Measurements from ENCODE around the gene SMCO2.
A peak's percentile ranks its signal among the peaks of the same experiment; 100 is the strongest.

The SMCO2 gene

DNA sequence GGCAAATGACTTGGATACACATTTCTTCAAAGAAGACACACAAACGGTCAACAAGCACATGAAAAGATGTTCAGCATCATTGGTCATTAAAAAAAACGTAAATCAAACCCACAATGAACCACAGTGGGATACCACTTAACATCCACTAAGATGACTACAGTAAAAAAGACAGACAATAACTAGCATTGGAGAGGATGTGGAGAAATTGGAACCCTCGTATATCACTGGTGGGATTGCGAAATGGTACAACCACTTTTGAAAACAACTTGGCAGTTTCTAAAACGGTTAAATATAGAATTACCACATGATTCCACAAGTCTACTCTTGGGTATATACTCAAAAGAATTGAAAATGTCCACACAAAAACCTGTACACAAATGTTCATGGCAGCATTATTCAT lies 52.2 kb downstream of the SMCO2 start:
- DNase-seq (ENCODE audit: low spot score) (no peak), FAIRE-seq (no peak)

DNA sequence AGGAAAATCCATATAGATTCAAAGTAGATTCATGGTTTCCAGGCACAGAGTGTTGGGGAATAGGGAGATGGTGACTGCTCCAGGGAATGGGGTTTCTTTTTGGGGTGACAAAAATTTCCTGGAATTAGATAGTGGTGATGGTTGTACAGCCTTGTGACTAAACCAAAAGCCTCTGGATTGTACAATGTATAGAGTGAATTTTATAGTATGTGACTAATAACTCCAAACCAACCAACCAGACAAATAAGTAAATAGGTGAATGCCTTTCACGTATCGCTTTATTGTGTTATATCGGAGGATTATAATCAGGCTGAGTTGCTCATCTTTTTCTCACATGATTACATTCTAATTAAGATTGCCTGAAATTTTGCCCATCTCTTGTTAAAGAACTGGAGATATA lies 52.8 kb downstream of the SMCO2 start:
- DNase-seq (ENCODE audit: low spot score) (no peak), FAIRE-seq (no peak)

DNA sequence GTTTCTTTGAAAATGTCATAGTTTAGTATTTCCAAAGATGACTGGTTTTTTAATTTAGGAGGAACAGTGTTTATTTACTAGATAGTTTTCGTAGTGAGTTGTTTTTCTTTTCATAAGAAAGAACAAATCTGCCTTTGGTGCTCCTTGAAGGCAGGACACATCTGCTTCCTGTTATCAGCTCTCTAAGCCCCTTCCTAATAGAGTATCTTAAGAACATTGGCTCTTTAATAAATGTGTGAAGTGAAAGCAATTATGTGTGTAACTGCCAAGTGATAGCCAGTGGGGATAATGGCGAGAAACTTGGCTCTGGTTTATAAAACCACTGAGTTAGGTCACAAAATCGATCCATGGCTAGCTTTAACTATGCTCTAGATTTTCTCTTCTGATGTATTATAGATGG lies 54.0 kb downstream of the SMCO2 start:
- no peak for FAIRE-seq
- DNase-seq (ENCODE audit: low spot score), result no peak

DNA sequence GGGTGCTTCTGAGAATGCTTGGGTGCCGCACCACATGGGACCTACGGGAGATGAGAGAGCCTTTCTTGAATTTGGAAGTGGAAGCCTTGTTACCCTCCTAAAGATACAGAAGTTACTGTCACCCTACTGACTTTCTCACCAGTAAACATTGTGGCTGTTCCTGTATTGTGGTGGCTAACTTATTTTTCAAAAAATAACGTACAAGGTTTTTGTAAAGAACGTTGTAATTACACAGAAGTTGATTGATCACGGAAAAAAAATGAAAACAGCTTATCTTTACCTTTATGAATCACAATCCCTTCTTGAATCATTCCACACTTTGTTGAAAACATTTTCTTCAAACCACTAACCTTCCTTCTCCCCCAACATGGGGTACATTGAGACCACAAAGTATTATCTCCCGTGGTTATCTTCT lies 55.5 kb downstream of the SMCO2 start:
- FAIRE-seq, result no peak

DNA sequence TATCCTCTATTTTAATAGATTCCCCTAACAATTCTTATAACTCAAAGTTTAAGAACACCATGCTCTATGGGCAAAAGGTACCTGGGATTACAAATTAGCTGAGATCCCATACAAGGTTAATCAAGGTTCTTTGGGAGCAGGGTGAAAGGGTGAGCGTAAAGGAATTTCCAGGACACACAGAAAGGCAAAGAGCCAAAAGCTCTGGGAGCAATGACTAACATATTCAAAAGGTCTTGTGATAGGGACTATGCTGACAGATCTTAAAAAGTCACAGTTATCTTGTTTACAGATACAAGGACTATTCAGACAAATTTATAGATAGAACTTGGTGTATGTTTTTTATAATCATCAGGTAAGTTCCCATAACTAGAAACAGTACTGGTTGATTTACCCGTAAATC lies 58.0 kb downstream of the SMCO2 start:
- FAIRE-seq (peak; percentile 83), DNase-seq (ENCODE audit: low spot score) (peak; percentile 36)

More for the DNA sequence above, 55.5 kb downstream of the SMCO2 start:
- DNase-seq (ENCODE audit: low spot score), result no peak

DNA sequence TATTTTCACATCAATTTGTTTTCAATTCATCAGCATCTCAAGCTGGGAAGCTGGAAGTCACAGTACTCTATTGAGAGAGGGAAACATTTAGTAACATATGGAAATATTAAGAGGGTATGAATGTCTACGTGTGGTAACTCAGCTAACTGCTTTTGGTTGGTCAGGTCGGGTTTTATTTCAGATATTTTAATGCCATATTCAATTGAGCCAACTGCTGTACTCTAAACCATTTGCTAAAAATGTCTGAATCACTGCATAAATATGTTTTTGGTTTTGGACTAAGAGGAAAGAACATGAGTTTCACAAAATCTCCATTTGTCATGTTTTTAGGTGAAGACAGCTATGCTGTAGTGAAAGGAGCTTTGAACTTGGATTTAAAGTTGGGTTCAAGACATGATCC lies 58.6 kb downstream of the SMCO2 start:
- DNase-seq (ENCODE audit: low spot score) (no peak), FAIRE-seq (no peak)

DNA sequence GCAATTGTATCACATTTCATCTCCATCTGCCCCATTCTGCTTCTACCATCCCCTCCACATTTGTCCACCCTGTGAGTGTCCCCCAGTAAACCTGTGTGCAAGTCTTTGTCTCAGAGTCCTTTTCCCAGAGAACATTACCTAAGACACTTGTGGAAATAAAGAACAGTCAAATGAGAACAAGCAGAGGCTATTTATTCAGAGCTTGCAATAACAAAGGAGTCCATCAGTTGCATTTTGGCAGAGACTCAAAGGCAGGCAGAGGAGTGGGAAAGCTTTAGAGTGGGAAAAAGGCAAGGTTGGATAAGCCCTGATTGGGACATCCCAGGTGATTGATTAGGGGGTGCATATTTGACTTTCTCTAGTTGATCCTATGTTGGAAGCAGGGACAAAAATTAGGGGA lies 59.2 kb downstream of the SMCO2 start:
- DNase-seq (ENCODE audit: low spot score) (no peak), FAIRE-seq (no peak)

DNA sequence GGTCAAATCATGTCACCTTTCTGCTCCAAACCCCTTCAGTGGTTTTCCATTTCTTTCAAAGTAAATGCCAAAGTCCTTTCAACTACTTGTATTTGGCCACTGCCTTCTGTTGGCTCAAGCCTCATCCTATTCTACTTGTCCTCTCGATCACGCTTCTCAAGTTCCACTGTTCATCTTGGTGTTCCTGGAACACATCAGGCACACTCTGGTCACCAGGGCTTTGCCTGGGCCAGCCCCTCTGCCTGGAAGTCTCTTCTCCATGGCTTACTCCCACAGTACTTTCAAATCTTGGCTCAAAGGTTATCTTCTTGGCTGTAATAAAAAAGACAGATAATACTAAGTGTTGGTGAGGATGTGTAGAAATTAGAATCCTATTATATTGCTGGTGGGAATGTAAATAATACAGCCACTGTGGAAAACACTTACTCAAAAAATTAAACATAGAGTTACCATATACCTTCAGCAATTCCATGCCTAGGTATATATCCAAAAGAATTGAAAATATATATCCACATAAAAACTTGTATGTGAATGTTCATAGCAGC lies 60.2 kb downstream of the SMCO2 start:
- DNase-seq (ENCODE audit: low spot score) (no peak), FAIRE-seq (no peak)

DNA sequence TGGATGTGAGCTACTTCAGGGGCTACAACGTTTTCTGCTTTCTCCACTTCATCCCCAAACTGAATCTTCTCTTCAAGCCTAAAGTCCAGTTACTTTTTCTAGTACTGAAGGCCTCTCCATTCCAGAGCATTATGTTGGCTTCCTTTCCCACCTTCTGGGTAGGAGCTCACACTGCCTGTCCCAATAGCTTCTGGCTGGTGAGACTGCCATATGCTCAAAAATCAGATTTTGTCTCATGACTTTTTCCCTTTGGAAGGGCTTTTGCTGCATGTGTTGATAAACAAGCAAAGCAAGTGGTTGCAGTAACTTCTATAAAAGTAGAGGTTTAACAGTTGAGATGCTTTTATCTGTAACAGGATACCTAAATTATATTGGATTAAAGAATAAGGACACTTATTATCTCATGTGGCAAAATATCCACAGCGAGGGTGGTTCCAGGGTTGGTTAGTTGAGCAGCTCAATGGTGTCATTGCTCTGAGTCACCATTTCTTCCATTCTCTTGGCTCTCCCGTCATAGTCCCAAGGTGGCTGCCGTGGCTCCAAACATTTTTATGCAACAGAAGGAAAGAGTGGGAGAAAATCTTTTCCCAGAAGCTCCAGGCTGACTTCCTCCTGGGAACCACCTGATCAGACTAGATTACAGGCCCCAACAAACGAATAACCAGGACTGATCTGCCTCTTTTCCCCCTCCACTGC lies 62.3 kb downstream of the SMCO2 start:
- no peak for DNase-seq (ENCODE audit: low spot score)
- no peak for FAIRE-seq

DNA sequence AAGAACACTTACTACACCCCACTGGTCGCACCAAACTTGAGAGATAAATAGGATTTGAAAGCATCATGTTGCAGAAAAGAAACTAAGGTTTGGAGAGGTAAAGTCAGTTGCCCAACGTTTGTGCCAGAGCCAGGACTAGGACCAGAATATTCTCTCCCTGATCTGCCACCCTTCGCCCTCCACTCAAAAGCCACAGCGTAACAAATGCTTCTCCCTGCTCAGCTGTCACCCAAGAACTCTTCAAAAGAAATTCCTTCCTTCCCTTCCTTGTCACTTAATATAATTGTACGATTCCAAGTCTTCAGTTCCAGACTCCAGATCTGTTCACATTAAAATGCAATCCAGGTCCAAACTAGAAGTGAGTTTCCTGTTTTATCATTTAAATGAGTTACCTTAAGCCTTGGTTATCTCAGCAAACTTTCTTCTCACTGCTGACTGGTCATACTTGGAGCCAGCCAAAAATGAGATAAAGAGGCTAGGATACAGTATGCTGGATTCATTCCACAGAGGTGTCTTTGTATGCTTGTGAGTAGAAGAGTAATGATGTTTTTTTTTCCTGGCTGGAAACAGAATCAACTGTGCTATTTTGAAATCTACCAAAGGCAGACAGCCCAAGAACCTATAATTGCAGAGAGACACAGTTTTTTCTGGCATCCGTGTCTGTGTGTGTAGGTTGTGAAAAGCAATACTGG lies 64.6 kb downstream of the SMCO2 start:
- FAIRE-seq, result no peak
- no peak for DNase-seq (ENCODE audit: low spot score)

DNA sequence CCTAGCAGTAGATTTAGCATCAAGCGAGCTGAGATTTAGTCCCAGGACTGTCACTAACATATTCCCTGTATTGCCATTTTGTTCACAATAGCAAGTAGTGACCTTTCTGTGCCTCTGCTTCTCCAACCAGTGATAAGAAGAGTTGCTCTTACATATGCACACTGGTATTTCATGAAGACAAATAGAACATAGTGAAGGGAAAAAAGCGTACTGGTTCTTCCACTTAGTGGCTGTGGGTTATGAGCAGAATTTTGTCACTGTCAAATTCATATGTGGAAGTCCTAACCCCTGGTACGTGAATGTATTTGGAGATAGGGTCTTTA lies 65.1 kb downstream of the SMCO2 start:
- no peak for FAIRE-seq
- no peak for DNase-seq (ENCODE audit: low spot score)

DNA sequence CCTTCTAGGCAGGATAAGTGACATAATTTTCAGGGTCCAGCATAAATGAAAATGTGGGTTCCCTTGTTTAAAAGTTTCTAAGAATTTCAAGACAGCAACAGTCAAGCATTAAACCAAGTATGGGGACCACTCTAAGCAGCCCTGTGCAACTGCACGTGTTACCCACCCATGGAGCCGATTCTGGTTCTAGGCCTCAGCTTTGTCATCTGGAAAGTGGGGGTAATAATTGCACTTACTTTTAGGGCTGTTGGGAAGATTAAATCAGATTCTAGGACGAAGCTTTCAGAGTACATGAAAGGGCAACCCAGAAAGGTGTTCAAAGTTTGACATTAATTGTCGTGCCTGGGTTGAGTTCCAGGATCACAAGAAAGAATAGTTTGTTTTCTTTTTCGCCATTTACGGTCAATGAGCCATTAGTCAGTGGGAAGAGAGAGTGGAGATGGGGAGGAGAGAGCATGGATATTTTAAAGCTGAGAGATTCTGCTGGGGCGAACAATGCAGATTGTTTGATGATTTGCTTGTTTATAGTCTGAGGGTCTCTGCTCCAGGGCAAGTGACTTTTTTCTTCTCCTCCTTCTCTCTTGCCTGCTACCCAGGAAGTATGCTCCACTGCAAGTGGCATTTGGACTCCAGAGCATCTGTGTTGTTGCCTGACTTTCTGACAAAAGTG lies 66.8 kb downstream of the SMCO2 start:
- DNase-seq (ENCODE audit: low spot score), result no peak
- no peak for FAIRE-seq

DNA sequence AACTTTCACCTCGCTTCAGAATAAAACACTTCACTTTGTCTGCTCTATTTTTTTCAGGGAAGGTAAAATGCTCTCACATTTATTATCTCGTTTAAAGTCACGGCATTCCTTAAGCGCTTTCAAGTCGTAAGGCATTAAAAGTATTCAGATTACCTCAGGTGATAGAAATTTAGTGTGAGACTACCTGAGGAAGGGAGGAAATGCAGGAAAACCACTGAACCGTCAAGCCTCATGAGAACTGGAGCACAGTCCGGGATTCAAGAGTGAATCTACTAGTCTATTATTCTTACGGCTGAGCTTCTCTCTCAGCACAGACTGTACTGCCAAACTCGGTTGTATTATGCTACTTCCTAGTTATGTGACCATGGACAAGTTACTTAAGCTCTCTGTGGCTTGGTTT lies 69.1 kb downstream of the SMCO2 start:
- FAIRE-seq (peak; percentile 92), DNase-seq (ENCODE audit: low spot score) (peak; percentile 86)

DNA sequence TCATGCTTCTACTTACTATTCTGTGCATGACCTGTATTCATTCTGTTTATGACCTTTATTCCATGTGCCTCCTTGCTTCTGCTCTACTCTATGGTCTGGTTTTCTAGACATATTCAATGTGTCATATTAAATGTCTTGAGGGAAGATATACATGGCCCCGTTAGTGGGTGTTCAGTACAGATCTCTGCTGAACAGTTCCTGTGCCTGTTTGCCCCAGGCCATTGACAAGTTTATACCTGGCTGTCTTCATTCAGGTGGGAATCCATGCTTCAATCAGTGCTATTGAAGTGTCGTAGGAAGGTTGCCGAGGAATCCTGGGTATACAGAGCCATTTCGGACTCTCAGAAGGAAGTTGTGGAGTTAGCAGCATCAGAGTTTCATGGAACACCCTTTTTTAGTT lies 70.1 kb downstream of the SMCO2 start:
- DNase-seq (ENCODE audit: low spot score) (no peak), FAIRE-seq (no peak)

DNA sequence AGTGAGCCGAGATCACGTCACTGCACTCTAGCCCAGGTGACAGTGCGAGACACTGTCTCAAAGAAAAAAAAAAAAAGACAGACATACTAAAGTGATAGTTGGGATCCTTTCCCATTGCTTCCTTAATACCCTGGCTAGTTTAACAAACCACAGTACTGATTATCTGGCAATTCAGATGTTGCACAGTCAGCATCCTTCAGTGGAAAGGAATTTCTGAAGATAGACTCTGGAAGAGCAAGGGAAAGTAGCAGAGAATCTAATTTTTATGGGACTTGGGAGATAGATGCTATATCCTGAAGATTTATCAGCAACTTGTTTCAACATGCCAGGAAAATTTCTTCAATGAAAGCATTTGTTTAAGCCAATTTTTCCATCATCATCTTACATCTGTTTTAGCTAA lies 71.0 kb downstream of the SMCO2 start:
- peak; percentile 37 for DNase-seq (ENCODE audit: low spot score)
- peak; percentile 23 for FAIRE-seq

DNA sequence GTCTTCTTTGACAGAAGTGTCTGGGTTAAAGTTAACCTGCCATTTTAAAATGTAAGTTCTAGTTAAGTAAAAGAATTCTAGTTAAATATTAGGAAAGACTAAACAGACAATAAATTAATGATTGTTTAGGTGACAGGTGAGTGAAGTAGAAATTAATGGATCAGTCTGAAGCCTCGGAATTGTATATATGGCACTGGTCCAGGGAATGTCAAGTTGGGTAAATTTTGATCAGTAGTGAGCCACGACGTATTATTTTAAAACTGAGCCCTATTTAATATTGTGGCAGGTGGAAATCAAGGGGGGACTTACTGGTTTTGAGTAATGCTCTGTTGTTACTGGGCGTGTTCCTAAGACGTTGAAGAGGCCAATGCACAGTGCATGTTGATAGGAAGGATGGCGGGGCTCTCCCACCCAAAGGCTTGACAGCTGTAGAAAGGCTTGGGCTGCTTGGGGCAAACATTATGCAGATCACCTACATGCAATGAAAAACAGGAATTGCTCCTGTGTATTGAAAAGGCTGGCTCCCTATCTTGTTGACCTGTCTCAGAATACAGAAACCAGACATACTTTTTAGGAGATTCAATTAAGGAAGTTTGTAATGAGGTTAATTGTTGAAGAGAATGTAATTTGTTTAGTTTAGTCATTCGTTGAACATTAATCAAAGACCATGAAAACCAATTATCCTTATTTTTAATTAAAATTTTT lies 71.6 kb downstream of the SMCO2 start:
- DNase-seq (ENCODE audit: low spot score), result no peak
- peak; percentile 49 for FAIRE-seq

DNA sequence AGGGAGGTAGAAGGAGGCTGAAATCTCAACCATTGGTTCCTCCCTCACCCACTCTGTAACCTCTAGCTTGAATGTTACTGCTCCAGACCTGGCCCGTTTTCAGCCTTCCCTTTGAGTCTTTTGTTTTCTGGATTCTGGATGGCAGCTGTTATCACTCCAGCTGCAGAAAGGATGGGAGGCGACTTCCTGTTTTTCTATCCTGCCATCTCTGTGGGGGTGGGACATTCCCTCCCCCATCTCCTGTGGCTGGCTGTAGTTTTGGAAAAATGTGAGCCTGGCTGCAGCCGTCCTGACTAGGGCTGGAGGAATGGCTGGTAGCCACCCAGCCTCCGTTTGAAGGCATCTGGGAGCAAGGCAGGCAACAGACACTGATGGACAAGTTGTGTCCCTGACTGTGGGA lies 74.5 kb downstream of the SMCO2 start:
- no peak for FAIRE-seq

DNA sequence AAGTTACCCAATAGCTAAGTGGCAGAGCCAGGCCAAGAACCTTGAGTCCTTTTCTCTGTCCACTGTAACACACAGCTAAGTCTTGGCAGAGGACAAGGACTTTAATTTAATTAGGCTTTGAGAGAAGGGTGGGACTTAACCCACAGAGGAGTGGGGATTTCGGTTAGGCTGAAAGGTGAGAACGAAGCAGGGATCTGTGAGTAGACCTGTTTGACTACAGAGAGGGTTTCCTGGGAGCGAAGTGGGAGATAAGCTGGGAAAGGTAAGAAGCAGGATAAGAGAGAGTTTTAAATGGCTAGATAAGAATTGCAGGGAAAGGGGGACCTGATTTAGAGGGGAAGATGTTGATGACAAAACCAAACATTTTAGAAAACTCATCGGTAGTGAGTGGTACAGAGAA lies 75.4 kb downstream of the SMCO2 start:
- DNase-seq (ENCODE audit: low spot score) (no peak), FAIRE-seq (no peak)

More for the DNA sequence above, 74.5 kb downstream of the SMCO2 start:
- no peak for DNase-seq (ENCODE audit: low spot score)

DNA sequence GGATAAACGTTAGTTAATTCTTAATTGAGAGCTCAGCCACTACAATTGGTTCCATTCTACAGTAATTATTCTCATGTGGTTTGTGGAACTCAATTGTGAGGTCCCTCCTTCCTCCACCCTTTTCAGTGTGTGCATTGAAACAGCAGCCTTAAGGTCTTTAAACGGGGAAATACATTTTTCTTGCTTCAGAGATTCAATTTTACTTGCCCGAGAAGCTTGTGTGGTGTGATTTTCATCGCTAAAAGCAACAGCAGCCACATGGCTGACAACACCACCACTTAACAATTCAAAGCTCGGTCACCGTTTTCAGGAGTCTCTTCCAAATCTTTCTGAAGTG lies 76.7 kb downstream of the SMCO2 start:
- DNase-seq (ENCODE audit: low spot score), result no peak
- no peak for FAIRE-seq

DNA sequence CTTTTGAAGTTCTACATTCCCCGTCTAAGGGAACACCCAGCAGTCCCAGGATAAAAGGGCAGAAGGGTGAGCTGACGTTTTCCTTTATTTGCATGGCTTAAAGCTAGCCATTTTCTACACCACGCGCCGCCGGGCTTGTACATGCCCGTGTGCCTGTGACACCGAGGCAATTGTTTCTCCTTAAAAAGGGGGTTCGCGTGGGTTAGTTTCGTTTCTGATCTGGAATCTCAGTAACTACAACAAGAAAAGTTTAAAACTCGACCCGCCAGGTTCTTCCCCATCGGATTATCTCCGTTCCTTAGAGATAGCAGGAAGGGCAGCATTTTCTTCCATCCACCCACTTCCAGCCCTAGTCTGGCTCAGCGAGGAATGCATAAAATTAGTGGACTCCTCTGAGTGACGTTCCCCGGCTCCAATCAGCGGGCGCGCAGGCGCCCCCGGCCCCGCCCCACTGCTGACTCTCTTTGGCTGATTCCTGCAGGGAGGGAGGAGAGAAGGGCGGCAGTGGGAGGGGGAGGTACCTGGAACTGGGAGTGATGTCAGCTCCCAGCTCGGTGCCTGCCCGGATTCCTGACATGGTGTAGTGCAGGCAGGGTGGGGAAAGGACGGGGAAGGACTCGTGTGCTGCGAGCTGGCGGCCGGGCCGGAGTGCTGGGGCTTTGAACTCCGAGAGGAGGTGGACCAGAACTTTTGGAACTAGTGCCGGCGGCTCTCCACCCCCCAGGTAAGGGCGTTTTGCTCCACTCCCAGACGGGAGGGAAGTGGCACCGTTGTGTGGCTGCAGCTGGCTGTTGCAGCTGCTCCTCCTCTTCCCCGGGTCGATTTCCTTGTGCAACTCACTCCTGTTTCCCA lies 77.3 kb downstream of the SMCO2 start, which contains the start of gene PPFIBP1:
TSS of gene PPFIBP1 (plus strand) at position 565 of the 852 bp plus-strand sequence. CDS start 109,191 bp downstream, outside the sequence.
- peak; percentile 86 for FAIRE-seq
- DNase-seq (ENCODE audit: low spot score), result peak; percentile 94

DNA sequence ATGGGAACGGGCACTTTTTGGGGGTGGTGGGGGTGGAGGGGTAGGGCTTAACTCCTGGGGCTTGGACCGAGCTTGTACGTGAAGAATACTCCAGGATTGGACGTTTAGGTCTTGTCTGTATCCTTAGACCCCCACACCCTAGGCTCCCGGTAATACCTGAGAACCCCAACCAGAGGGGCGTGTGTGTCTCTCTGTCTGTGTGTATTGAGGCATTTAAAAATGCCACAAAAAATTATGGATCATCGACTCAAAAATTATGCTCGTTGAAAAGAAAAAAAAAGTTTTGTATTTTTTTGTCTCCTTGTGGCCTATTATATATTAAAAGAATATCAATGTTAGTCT lies 77.9 kb downstream of the SMCO2 start:
- DNase-seq (ENCODE audit: low spot score), result no peak
- no peak for FAIRE-seq

Data from RCC 7860 (cell line).